H9 (cell line): Measurements from ENCODE around the gene SLBP. TPM values are rescaled to one million over a fixed set of nuclear protein-coding genes. Genes with fewer than 3 reads are reported as not detected.

Source experiments
- DNase-seq: peaks from one replicate; pipeline ENCODE4 v3.0.0-alpha.2; 2017
- H2AFZ ChIP-seq: one replicate; pipeline ENCODE4 v1.6.1; 2013; ENCODE audit warnings: mild to moderate bottlenecking, low read length, control low read depth, moderate library complexity
- H2AK5ac ChIP-seq: 2 replicates; pipeline ENCODE4 v1.6.1; 2013; ENCODE audit warnings: low read length, control low read depth, mixed read lengths; ENCODE audit not compliant: insufficient read length
- H2BK120ac ChIP-seq: one replicate; pipeline ENCODE4 v1.6.1; 2013; ENCODE audit warnings: low read depth, mild to moderate bottlenecking, low read length, control low read depth, inconsistent platforms; ENCODE audit not compliant: poor library complexity, severe bottlenecking
- H2BK12ac ChIP-seq: 2 replicates; pipeline ENCODE4 v1.6.1; 2013; ENCODE audit warnings: low read length, control low read depth, mixed read lengths, low read depth; ENCODE audit not compliant: insufficient read length
- H2BK15ac ChIP-seq: 2 replicates; pipeline ENCODE4 v1.6.1; 2013; ENCODE audit warnings: low read depth, low read length, control low read depth
- H2BK20ac ChIP-seq: one replicate; pipeline ENCODE4 v1.6.1; 2013; ENCODE audit warnings: low read depth, mild to moderate bottlenecking, low read length, control low read depth, inconsistent platforms; ENCODE audit not compliant: poor library complexity, severe bottlenecking
- H2BK5ac ChIP-seq: 2 replicates; pipeline ENCODE4 v1.6.1; 2013; ENCODE audit warnings: low read length, control low read depth, mixed read lengths; ENCODE audit not compliant: insufficient read length
- H3K14ac ChIP-seq: 2 replicates; pipeline ENCODE4 v1.6.1; 2013; ENCODE audit warnings: low read length, control low read depth; ENCODE audit not compliant: insufficient read depth
- H3K18ac ChIP-seq: 2 replicates; pipeline ENCODE4 v1.6.1; 2013; ENCODE audit warnings: low read depth, mild to moderate bottlenecking, mixed read lengths, low read length, control low read depth; ENCODE audit not compliant: insufficient read length
- H3K23ac ChIP-seq: 2 replicates; pipeline ENCODE4 v1.6.1; 2013; ENCODE audit warnings: low read length, control low read depth, mixed read lengths, low read depth; ENCODE audit not compliant: insufficient read length
- H3K23me2 ChIP-seq: 2 replicates; pipeline ENCODE4 v1.6.1; 2013; ENCODE audit warnings: low read depth, mild to moderate bottlenecking, mixed read lengths, low read length, control low read depth; ENCODE audit not compliant: insufficient read length, poor library complexity, severe bottlenecking
- H3K27ac ChIP-seq: 2 replicates; pipeline ENCODE4 v1.5.1; 2013; ENCODE audit warnings: low read length, control low read depth, mixed read lengths, low read depth; ENCODE audit not compliant: insufficient read length
- H3K27me3 ChIP-seq: 2 replicates; pipeline ENCODE4 v1.6.1; 2013; ENCODE audit warnings: low read length, control low read depth, inconsistent platforms; ENCODE audit not compliant: insufficient read depth
- H3K4ac ChIP-seq: 2 replicates; pipeline ENCODE4 v1.6.1; 2013; ENCODE audit warnings: low read depth, mild to moderate bottlenecking, control low read depth, inconsistent platforms, low read length, moderate library complexity
- H3K4me1 ChIP-seq: 2 replicates; pipeline ENCODE4 v1.6.1; 2013; ENCODE audit warnings: low read length, control low read depth, inconsistent platforms; ENCODE audit not compliant: insufficient read depth
- H3K4me2 ChIP-seq: 2 replicates; pipeline ENCODE4 v1.6.1; 2013; ENCODE audit warnings: low read length, control low read depth, mixed read lengths; ENCODE audit not compliant: insufficient read length, insufficient read depth
- H3K56ac ChIP-seq: 2 replicates; pipeline ENCODE4 v1.6.1; 2013; ENCODE audit warnings: low read depth, mild to moderate bottlenecking, mixed read lengths, low read length, control low read depth; ENCODE audit not compliant: insufficient read length
- H3K79me1 ChIP-seq: 2 replicates; pipeline ENCODE4 v1.6.1; 2013; ENCODE audit warnings: low read depth, mild to moderate bottlenecking, moderate library complexity, low read length, control low read depth, inconsistent platforms; ENCODE audit not compliant: insufficient read depth, poor library complexity, severe bottlenecking
- H3K79me2 ChIP-seq: 2 replicates; pipeline ENCODE4 v1.6.1; 2013; ENCODE audit warnings: low read length, control low read depth, inconsistent platforms; ENCODE audit not compliant: insufficient read depth
- H3K9ac ChIP-seq: 2 replicates; pipeline ENCODE4 v1.6.1; 2013; ENCODE audit warnings: low read length, control low read depth, mixed read lengths; ENCODE audit not compliant: insufficient read length; ENCODE audit errors: extremely low read depth
- H3K9me3 ChIP-seq: one replicate; pipeline ENCODE4 v1.6.1; 2013; ENCODE audit warnings: low read depth, low read length, inconsistent platforms; ENCODE audit not compliant: control insufficient read depth
- H3T11ph ChIP-seq: one replicate; pipeline ENCODE4 v1.6.1; 2013; ENCODE audit warnings: mild to moderate bottlenecking, low read length, control low read depth, inconsistent platforms
- H4K20me1 ChIP-seq: one replicate; pipeline ENCODE4 v1.6.1; 2013; ENCODE audit not compliant: control insufficient read depth, insufficient read length, insufficient read depth
- H4K5ac ChIP-seq: 2 replicates; pipeline ENCODE4 v1.6.1; 2013; ENCODE audit warnings: low read depth, mild to moderate bottlenecking, mixed read lengths, low read length, control low read depth; ENCODE audit not compliant: insufficient read length
- H4K8ac ChIP-seq: replicated peaks from 2 replicates; pipeline ENCODE4 v1.6.1; 2013; ENCODE audit warnings: low read length, control low read depth, mixed read lengths, low read depth; ENCODE audit not compliant: insufficient read length
- H4K91ac ChIP-seq: 2 replicates; pipeline ENCODE4 v1.6.1; 2013; ENCODE audit warnings: low read depth, mild to moderate bottlenecking, moderate library complexity, mixed read lengths, low read length, control low read depth; ENCODE audit not compliant: insufficient read length
- H3K27ac Mint-ChIP-seq, 3 experiments: 2 replicates in 2 of 3; 3 replicates in 1 of 3; pipeline ENCODE4 v1.8.0; 2020 to 2021; ENCODE audit warnings: mixed read lengths in 3 of 3, mild to moderate bottlenecking in 1 of 3, moderate library complexity in 1 of 3
- H3K27me3 Mint-ChIP-seq: 2 replicates; pipeline ENCODE4 v1.8.0; 2021; ENCODE audit warnings: low read depth, mild to moderate bottlenecking, moderate library complexity, mixed read lengths
- H3K36me3 Mint-ChIP-seq, 3 experiments: 2 replicates in 2 of 3; 3 replicates in 1 of 3; pipeline ENCODE4 v1.8.0; 2020 to 2021; ENCODE audit warnings: low read depth in 3 of 3, mixed read lengths in 3 of 3; ENCODE audit not compliant: insufficient read depth in 1 of 3
- H3K4me1 Mint-ChIP-seq, 2 experiments: 2 replicates each; pipeline ENCODE4 v1.8.0; 2020; ENCODE audit warnings: mixed read lengths in 2 of 2
- H3K4me3 Mint-ChIP-seq, 2 experiments: 2 replicates in 1 of 2; 3 replicates in 1 of 2; pipeline ENCODE4 v1.8.0; 2020 to 2021; ENCODE audit warnings: mild to moderate bottlenecking in 2 of 2, mixed read lengths in 2 of 2, moderate library complexity in 1 of 2
- H3K9me3 Mint-ChIP-seq, 2 experiments: 2 replicates in 1 of 2; 3 replicates in 1 of 2; pipeline ENCODE4 v1.8.0; 2020; ENCODE audit warnings: mild to moderate bottlenecking in 2 of 2, mixed read lengths in 2 of 2, moderate library complexity in 1 of 2
- WGBS: extraction: QIAGEN DNeasy Blood & Tissue Kit; methylation state at CpG from one replicate; pipeline ENCODE4 v1.1.7; 2013; ENCODE audit warnings: missing lambda C conversion rate, low lambda C conversion rate, mixed read lengths; ENCODE audit not compliant: insufficient read length; ENCODE audit errors: extremely low coverage; 5-methylcytosine and 5-hydroxymethylcytosine counted together
- total RNA-seq: library from RNA; stranded (reverse); gene quantifications from 2 replicates; pipeline ENCODE4 v1.2.1, GENCODE V29; 2021
- TF ChIP-seq, protein P1 (sequence below): fragments of 200-600 bp; sonication (generic); conservative IDR thresholded peaks from 3 replicates; pipeline ENCODE4 v1.8.0; 2021; ENCODE audit warnings: antibody characterized with exemption, mild to moderate bottlenecking

The SLBP gene
- total RNA-seq, 1 experiment from 2014 or later, result 62.7 TPM

DNA sequence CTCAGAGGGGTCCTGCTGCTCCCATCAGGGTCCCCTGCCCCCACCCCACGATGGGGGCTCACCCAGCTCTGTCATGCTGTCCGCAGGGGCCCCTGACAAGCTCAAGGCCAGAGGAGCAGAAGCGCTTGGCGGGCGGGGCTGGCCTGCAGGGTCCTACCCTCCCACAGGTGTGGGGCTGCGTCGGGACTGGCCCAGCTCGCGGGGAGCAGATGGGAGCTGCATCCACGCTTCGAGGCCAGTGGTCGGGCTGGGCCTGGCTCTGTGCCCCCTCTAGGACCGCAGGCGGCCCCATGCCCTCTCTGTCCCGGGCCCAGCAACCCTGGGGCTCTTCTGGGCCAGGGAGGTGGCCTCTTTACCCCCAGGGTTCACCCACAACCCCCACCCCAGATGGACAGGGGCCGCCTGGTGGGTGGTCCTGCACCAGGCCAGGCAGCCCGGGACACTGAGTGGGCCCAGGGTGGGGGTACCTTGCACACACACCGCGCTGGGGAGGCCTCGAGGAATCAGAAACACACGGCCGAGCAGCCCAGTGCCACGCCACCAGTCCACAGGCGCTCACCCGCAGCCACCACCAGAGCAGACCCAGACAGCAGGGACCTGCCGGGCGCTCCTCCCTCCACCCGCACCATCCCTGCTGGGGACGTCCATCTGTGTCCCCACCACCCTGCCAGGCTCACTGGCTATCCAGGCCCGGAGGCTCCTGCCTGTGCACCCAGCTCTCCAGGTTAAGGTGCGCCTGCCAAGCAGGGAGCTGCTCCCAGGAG, 39.2 kb upstream of the SLBP start:
- no peak overlapping the region for H4K5ac ChIP-seq
- peaks cover 0 to 10% of the 10 kb centered on the region in 2 experiments; a peak in 1 of 4 replicates for H3K4me1 Mint-ChIP-seq
- no peak overlapping the region for H3T11ph ChIP-seq
- no peaks in the 10 kb centered on the region for H3K9me3 ChIP-seq
- H4K8ac ChIP-seq, result no peak overlapping the region
- H4K20me1 ChIP-seq, result no peaks in the 10 kb centered on the region
- no peak overlapping the region for H2BK20ac ChIP-seq
- H3K4me2 ChIP-seq, result no peak overlapping the region
- H2BK5ac ChIP-seq, result no peak overlapping the region
- no peak overlapping the region for H2AK5ac ChIP-seq
- H3K9ac ChIP-seq, result no peak overlapping the region
- no peak overlapping the region for H3K27ac ChIP-seq
- H3K27me3 ChIP-seq, result no peaks in the 10 kb centered on the region
- H3K23ac ChIP-seq, result no peak overlapping the region
- H3K56ac ChIP-seq, result no peak overlapping the region
- no peak overlapping the region for H2AFZ ChIP-seq
- no peaks in the 10 kb centered on the region for H3K23me2 ChIP-seq
- no peak for DNase-seq
- WGBS, result no CpG with 5 or more reads among the region's 31 CpGs
- no peaks in the 10 kb centered on the region for H3K36me3 Mint-ChIP-seq
- no peak overlapping the region for H3K4ac ChIP-seq
- H3K9me3 Mint-ChIP-seq, result no peaks in the 10 kb centered on the region
- H2BK15ac ChIP-seq, result no peak overlapping the region
- no peaks in the 10 kb centered on the region for H3K27me3 Mint-ChIP-seq
- H3K27ac Mint-ChIP-seq, result no peak overlapping the region
- H3K79me1 ChIP-seq, result no peaks in the 10 kb centered on the region
- no peak overlapping the region for H2BK12ac ChIP-seq
- H3K18ac ChIP-seq, result no peak overlapping the region
- H2BK120ac ChIP-seq, result no peak overlapping the region
- H4K91ac ChIP-seq, result no peak overlapping the region
- TF ChIP-seq, protein P1, sequence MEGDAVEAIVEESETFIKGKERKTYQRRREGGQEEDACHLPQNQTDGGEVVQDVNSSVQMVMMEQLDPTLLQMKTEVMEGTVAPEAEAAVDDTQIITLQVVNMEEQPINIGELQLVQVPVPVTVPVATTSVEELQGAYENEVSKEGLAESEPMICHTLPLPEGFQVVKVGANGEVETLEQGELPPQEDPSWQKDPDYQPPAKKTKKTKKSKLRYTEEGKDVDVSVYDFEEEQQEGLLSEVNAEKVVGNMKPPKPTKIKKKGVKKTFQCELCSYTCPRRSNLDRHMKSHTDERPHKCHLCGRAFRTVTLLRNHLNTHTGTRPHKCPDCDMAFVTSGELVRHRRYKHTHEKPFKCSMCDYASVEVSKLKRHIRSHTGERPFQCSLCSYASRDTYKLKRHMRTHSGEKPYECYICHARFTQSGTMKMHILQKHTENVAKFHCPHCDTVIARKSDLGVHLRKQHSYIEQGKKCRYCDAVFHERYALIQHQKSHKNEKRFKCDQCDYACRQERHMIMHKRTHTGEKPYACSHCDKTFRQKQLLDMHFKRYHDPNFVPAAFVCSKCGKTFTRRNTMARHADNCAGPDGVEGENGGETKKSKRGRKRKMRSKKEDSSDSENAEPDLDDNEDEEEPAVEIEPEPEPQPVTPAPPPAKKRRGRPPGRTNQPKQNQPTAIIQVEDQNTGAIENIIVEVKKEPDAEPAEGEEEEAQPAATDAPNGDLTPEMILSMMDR, result no peak
- H3K79me2 ChIP-seq, result no peaks in the 10 kb centered on the region
- no peak overlapping the region for H3K14ac ChIP-seq
- no peaks in the 10 kb centered on the region for H3K4me1 ChIP-seq
- H3K4me3 Mint-ChIP-seq, result no peak overlapping the region; a peak in 1 of 5 replicates
